GOT3 (cell line): ENCODE results near the gene PDCD4.
"Not testable (repeated sequence)": the region's sequence is repeated elsewhere in the genome, so short reads cannot be mapped to it uniquely, and the experiment has no call there.

Experiments used
- DNase-seq: peaks from one replicate; lab custom pipeline; 2025; ENCODE audit warnings: mixed read lengths; lab: John Stamatoyannopoulos, UW

The PDCD4 gene

DNA sequence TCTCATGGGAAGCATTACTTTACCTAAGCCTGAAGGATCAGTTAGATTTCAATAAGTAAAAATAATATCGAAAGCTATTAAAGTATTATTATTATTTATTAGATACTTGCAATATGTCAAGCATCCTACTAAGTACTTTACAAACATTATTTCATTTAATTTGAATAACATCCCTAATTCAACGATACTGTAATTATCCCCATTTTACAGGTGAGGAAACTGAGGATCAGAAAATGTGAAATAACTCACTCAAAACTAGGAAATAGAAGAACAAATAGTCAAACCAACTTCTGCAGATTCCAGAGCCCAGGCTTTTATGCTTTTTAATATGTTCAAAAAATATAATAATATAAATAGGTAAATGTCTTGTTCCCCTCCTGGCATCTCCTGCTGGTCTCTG, 10.3 kb upstream of the PDCD4 start:
- DNase-seq: no peak

DNA sequence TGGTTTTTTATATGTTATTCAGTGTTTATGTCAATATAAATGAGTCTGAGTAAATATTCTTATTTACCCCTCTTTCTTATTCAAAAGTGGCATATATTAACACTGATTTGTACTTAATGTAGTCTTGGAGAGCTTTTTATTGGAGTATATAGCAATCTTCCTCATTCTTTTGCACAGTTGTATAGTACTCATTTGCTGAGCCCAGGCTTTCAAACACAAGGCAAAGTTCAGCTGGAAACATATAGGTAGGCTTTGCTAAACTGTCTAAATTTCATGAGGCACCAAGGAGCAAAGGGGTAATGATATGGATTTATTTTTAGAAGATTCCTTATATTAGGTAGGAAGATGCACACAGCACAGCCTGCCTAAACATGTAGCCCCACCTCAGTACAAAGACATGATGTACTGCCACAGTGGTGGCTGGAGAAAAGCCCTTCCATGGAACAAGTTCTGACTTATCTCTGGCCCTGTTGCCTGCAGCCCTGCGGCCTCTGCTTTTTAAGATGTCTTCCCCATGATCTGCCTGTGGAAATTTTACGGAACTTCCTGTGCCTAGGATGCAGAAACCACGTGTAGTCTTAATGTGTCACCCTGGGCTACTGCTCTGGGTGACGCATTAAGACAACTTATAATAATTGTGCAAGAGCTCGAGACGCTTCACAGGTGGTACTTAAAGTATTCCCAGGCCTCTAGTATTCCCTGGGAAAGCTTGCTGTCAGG, 9.6 kb upstream of the PDCD4 start:
- no peak for DNase-seq

DNA sequence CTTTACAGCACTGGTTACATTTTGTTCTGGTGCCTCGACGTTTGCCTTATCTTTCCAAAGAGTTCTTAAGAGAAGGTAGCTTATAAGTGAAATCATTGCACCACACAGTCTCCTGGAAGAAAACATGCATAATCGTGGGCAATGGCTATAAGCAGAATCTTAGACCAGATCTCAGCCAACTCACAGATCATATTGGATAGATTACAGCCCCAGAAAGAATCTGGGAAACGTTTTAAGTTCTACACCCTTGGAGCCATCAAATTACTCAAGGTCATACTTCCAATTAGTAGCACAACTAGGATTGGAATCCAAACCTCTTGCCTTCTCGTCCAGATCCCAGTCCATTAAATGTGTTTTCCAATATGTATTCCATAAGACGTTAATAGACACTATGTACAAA, 8.8 kb upstream of the PDCD4 start:
- DNase-seq: no peak

DNA sequence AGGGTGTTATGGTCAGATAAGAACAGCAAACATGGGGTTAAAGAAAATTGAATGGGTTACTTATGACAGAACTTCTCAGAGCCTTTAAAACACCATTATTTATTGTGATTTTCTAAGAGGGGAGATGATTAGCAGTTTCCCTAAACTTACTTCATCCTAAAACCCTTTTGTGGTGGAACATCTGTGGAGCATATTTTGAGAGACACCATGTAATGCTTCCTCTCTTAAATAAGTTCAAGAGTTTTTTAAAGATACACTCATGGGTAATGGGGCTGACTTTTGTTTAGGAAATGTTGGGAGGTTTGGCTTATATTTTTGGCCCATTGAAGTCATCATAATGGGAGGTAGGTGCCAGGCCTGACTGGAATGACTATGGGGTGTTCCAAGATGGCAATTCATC, 8.4 kb upstream of the PDCD4 start:
- no peak for DNase-seq

DNA sequence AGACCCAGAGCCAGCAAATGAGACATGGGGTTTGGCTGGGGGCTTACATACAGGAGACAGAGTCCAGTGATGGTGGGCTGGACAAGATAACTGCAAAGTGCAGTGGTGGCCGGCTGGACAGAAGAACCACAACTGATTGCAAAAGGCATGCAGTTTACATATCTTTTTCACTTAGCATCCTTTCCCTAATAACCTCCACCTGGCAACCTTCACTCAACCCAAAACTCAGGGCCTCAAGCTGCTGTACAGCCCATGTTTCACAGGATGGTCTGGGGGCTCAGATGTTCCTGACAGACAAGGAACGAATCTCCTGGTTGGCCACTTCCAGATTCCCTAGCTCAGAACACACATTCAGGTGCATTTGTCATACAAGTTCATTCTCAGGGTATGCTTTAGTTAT, 7.8 kb upstream of the PDCD4 start:
- no peak for DNase-seq

DNA sequence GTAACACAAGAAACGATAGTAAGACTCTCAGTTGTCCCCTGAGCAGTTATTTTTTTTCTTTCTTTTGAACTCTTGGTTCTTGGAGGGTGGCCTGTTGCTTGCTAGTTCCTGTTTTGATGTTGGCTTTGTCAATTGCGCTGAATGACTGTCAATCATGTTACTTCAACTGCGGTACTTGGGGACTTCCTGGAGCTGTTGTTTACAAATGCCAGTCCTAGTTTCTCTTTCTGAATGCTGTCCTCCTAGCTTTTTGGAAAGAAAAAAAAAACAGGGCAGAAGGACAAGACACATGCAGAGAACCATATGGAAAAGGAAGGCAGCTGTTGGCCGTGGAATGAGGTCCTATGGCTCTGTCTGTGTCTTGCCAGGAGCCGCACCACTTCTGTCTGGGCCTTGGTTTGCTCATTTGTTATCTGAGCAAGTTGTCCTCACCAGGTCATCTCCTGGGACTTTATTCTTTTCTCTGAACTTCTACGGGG, 7.0 kb upstream of the PDCD4 start:
- DNase-seq: no peak

DNA sequence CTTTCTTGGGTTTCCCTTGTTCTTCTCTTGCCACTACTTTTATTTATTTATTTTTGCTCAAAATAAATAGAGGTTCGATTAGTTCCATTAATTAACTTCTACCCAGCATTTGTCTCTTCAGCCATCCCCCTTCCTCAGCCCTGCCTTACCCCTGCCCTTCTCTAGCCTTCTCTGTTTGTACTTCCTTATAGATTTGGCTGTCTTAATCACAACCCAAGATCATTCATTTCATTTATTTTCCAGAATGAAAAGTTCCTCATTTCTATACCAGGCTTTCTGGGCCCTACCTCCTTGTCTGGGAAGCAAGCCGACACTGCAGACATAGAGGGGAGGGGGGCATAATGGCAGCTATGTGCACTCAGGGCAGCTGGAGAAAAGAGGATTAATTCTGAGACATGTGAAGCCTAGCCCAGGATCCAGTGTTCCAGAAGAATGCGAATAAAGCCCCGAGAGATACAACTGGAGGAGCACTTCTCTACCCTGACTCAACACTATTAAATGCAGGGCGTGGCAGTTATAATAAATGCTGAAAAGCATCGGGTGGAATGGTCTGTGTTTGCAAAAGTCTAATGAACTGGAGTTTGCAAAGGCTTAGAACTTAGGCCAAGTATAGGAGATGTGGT, 6.4 kb upstream of the PDCD4 start:
- no peak for DNase-seq

DNA sequence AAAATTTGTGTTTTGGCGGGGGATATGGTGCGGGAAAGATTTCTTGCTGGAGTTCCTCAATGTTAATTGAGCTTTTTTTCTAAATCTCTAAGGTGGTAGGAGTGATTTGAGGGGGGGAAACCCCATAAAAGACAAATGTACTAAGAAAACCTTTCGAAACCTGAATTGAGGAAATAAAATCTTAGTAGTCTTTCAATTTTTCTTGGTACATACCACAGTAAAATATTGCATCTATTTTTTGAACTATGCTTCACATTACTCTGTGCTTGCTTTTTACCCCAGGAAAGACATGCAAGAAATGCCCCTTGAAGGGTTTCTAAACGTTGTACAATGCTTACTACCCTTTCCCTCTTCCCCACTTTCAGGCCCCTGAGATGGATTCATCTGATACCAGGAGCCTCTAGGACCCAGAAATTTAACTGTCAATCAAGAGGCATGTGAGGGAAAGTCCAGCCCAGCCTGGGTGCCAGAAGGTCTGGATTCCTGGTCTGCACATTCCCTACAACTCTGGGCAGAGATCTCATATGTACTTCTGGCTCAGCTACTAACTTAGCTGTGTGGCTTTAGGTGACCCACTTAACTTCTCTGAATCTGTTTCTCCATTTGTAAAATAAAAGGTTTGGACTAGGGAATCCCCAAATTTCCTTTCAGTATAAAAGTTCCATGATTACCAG, 5.8 kb upstream of the PDCD4 start:
- no peak for DNase-seq

DNA sequence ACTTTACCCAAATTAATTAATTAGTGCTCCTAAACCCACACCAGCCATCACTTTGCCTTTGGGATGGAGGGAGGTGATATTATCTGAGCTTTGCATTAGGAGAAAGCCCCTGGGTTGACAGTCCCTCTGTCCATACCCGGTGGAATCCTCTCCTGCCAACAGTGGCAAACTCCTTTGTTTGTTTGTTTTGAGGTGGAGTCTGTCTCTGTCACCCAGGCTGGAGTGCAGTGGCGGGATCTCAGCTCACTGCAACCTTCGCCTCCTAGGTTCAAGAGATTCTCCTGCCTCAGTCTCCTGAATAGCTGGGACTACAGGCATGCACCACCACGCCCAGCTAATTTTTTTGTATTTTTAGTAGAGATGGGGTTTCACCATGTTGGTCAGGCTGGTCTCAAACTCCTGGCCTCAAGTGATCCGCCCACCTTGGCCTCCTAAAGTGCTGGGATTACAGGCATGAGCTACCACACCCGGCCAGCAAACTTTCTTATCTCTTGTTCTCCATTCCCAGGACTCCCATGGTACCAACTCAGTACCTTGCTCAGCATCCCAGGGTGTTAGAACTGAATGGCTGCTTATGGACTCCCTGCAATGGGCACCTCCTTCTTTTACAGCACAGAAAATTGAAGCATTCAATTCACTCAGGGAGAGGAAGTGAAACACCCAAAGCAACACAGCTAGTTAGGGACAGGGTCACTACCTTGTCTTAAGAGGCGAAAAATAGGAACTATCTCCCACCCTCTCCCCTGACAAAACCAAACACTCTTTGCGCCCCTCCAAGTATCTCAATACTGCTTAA, 4.5 kb upstream of the PDCD4 start:
- not testable (repeated sequence) for DNase-seq

DNA sequence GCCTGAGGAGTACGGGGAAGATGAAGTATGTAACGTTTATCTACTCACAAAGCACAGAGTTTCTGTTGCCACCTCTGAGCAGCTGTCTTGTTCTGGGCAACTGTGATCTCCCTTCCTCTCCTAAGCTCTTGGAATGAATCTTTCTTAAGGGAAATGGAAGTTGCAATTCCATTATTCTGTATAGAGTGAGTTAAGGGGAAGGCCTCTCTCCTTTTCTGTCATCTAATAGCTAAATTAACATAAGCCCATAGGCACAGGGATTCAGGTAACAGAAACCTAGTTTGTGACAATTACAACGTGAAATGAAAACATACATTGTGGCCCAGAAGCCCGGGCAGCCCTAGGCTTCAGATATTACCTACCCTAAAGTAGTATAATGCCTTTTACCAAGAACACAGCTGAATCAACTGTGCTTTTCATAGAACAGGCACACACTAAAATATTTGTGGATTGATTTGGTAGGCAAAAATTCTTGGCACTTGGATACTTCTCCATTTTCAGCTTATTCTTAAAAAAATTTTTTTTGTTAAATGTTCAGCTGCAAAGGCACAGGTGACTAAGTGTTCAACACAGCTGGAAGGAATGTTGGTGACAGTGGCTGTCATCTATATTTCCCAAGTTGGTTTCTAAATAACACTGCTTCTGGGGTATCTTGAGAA, 3.8 kb upstream of the PDCD4 start:
- DNase-seq: no peak

DNA sequence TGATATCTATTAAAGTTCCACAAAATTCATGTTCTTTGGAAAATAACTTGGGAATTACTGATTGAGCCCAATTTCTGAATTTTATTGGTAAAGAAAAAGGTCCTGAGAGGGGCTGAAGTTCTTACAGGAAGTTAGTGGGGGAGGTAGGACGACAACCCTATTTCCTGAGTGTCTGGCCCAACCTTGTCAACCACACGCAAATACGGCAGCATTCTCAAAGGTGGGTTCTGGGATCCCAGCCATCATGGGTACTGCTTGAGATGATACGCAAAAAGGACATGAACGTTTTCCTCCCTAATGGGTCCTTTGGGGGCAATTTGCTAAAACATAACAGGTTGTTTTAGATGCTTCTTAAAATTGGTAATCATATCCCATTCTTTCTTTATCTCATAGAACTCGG, 2.7 kb upstream of the PDCD4 start:
- DNase-seq: no peak

DNA sequence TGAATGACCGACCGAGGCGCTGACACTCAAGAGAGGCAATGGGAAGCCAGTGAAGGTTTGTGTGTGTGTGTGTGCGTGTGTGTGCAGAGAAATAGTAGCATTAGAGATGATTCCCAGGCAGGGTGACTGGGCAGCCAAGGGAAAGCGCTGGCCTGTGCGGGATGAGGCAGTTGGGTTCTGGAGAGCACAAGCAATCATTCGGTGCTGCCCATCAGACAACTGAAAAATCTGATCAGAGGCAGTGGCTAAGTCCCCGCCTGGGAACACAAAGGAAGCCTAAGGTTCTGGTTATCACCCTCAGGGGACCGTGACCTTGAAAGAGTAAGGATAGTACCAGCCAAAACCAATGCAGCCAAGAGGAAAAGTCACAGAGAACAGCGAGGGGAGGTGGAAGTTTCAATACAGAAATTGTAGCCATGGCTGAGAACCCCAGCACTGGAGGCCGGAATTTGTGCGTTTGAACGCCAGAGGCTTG, 868 bp upstream of the PDCD4 start:
- no peak for DNase-seq

DNA sequence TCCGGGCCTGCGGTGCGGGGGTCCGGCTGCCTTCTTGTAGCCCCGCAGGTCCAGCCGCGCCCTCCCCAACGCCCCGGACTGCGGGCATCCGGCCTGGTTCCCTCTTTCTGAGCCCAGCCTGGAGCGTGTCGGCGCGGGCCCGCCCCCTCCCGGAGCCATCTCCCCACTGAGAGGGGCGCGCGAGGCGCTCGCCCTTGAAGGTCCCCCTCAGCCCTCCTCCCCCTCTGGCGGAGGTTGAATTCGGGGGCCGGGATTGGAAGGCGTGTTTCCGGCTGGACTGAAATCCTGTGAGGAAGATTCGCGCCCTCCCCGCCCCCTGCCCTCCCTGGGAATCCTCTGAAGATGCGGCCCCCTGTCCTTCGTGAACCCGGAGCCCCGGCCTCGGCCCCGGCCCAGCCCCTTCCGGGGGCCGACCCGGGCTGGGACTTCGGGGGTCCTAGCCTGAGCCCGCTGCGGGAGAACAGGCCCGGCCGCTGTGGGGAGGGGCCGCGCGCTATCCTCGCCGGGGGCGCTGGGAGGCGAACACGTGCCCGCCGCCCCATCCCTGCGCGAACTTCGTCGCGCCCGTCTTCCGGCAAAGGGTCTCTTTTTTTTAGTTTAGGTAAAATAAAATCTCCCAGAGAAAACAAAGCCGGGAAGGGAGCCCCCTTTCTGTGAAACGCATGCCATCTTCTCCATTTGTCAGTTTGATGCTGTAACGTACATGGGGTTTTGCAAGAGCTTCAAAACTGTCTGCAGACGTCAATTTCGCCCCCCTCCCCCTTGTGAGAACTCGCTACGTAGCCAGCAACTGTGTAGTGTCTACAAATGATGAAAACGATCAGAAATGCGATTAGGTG, 636 bp downstream of the PDCD4 start:
- no peak for DNase-seq

DNA sequence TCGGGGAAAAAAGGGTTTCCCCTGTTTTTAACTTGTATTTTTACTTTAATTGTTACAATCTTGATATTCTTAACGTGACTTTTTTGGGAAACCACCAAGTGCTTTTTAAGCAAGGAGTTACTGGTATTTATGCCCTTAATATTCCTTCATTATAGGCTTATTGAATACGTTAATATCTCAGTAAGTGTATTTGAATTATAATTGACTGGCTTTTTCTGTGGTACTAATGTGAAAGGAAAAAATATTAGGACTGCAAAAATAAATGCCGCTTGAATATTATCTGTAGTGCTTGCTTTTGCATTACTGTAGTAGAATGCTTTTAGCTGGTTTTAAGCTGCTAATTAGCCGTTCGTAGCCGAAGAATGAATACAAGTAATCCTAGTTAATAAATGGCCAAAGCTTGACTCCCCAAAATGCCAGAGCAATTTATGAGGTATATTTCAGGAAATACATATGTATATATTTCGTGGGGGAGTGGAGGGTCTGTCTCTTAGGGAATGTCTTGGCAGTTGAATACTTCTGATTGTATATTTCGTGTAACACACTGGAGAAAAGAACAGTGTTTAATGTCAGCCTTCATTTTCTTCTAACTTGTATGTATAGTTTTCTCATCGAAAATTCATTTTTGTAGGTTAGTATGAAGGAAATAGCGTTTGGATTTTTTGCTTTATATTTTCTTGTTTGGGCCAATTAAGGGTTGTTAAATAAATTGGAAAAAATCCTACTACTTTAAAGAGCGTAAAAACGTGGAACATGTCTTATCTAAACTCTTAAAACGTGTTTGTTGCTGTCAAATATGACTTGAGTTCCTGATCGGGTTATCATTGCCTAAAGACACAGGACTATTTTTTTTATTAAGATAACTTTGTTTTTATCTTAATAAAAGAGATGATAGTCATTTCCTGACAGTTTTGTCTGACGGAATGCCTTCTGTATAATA, 1.5 kb downstream of the PDCD4 start:
- no peak for DNase-seq

DNA sequence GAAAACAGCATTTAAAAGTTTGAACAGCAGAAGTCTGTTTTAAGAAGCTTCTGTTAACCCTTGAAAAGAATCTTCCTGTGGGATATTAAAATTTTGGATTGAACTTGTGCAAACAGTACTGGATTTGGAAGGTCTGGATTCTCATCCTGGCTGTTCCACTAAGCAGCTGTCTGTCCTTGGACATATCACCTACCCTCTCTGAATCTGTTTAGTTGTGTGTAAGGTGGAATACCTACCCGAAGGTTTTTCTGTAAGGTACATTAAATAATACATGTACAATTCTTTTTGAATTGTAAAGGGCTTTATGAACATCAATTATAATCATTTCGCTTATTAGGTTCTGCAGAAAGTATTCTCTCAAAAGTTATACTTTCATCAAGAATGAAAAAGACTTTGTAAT, 2.2 kb downstream of the PDCD4 start:
- no peak for DNase-seq

DNA sequence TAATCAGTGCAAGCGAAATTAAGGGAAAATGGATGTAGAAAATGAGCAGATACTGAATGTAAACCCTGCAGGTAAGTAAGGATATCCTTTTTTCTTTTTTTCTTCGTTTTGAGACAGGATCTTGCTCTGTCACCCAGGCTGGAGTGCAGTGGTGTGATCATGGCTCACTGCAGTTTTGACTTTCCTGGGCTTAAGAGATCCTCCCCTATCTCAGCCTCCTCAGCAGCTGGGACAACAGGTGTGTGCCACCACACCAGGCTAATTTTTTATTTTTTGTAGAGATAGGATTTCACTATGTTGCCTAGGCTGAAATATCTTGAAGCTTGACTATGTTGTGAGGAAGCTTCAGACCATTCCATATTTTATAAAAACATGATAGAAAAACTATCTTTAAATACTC, 4.3 kb downstream of the PDCD4 start:
- DNase-seq: no peak

DNA sequence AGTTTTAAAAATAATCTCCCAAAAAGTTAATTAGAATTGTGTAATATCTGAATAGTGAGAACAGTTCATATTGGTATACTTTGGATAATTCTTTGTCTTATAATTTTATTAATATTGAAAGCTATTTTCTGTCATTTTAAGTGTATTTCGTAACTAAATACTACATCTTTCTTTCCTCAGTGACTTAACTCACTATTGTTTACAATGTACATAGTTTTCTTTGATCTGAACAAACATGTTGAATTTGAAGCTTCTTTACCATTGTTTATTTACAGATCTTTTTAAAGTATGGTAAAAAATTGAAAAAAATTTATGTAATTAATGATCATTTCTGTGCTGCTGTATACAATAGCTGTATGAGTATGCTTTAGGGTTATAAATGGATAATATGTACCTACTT, 5.1 kb downstream of the PDCD4 start:
- no peak for DNase-seq

DNA sequence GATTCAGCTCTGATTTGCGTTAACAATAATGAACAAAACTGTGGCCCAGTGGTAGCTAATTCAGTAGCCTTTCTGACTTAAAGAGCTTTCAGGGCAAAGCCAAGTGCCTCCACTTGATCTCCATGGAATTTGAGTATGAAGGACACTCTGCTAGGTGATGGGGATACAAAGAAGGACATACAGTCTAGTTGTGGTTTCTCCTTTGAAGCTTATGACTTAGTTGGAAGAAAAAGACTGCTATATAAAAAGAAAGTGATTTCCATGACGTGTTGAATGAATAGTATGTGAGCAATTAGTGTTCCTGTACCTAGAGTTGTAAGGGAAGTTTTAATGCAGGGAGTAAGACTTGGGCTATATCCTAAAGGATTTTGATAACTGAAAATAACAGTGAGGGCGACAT, 8.3 kb downstream of the PDCD4 start:
- DNase-seq: no peak

DNA sequence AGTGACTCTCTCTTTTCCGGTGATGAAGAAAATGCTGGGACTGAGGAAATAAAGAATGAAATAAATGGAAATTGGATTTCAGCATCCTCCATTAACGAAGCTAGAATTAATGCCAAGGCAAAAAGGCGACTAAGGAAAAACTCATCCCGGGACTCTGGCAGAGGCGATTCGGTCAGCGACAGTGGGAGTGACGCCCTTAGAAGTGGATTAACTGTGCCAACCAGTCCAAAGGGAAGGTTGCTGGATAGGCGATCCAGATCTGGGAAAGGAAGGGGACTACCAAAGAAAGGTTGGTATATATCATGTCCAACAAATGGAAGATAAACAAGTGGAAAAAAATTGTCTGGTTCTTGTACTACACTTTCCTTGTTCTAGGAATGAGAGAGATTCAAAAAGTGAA, 9.5 kb downstream of the PDCD4 start:
- DNase-seq: no peak

DNA sequence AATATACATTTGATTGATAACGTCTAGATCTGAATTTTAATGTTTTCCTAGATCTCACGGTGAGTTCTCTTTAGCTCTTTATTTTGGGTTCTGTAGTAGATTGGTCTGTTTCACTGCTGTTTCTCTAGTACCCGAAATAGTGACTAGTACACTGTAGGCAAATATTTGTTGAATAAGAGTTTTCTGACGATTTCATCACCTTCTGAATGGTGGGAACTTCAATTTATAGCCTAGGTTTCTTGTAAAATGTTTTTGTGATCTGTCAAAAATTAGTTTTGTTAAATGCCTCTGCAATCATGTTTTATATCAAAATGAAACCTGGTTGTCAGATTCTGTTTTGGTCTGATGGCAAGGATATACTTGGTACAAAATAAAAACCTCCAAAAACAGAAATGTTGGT, 10.2 kb downstream of the PDCD4 start:
- DNase-seq: no peak
